ENCODE data around the gene ABCC6. TPM values are rescaled to one million over a fixed set of nuclear protein-coding genes. Genes with fewer than 3 reads are reported as not detected.
"Not testable (repeated sequence)": the region's sequence is repeated elsewhere in the genome, so short reads cannot be mapped to it uniquely, and the experiment has no call there.

ABCC6 gene
- polyA plus RNA-seq, 1 donor = 88.3 TPM

- Histone ChIP-seq H3K4me1 (ENCODE audit: control insufficient read depth, insufficient read depth, low read length) (no peaks in the 10 kb centered on the region), H3K4me3 (ENCODE audit: low read length) (no peak overlapping the region), H3K9me3 (ENCODE audit: control insufficient read depth, low read depth, low read length) (peaks cover 21% of the 10 kb centered on the region), H3K27ac (ENCODE audit: low read length) (no peak overlapping the region), H3K36me3 (ENCODE audit: control insufficient read depth, insufficient read depth, low read length) (peaks cover 92% of the 10 kb centered on the region), H3K27me3 (ENCODE audit: control insufficient read depth, insufficient read depth, low read length) (no peaks in the 10 kb centered on the region)
- no CpG with 5 or more reads among the region's 3 CpGs for WGBS (ENCODE audit: insufficient coverage, low lambda C conversion rate)
- DNase-seq = no peak
Observed at GRCh38 chr16:16162591-16162990, 60.7 kb downstream of the ABCC6 start.

GRCh38 chr16:16161840-16162239 is 61.5 kb downstream of the ABCC6 start:
- not testable (repeated sequence) for DNase-seq; H3K4me3 ChIP-seq (ENCODE audit: low read length); H3K4me1 ChIP-seq (ENCODE audit: control insufficient read depth, insufficient read depth, low read length); H3K27me3 ChIP-seq (ENCODE audit: control insufficient read depth, insufficient read depth, low read length); H3K27ac ChIP-seq (ENCODE audit: low read length)
- Histone ChIP-seq H3K9me3 (ENCODE audit: control insufficient read depth, low read depth, low read length) (peaks cover 22% of the 10 kb centered on the region), H3K36me3 (ENCODE audit: control insufficient read depth, insufficient read depth, low read length) (peaks cover 95% of the 10 kb centered on the region)
- no CpG with 5 or more reads among the region's 5 CpGs for WGBS (ENCODE audit: insufficient coverage, low lambda C conversion rate)

DNA sequence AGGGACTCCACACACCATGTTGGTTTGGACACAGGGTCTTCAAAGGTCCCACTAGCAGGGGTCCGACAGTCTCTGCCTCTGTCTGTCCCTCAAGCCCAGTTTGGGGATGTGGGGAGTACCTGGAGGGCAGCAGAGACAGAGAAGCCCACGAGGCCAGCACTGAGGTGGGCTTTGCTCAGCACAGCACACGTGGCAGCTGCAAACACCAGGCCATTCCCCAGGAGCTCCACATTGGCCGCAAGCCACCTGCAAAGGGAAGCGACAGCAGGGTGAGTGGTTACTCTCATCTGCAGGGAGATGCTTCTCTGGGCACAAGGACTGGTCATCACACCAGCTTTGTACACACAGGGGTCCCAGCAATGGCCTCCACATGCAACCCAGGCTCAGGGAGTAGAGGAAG is 62.0 kb downstream of the ABCC6 start:
- H3K36me3 ChIP-seq (ENCODE audit: control insufficient read depth, insufficient read depth, low read length) = peaks cover 96% of the 10 kb centered on the region

GRCh38 chr16:16159662-16160061 is 63.6 kb downstream of the ABCC6 start:
- no peak for DNase-seq
- Histone ChIP-seq H3K9me3 (ENCODE audit: control insufficient read depth, low read depth, low read length) (peaks cover 22% of the 10 kb centered on the region), H3K36me3 (ENCODE audit: control insufficient read depth, insufficient read depth, low read length) (peaks cover 93% of the 10 kb centered on the region), H3K4me3 (ENCODE audit: low read length) (no peak overlapping the region), H3K4me1 (ENCODE audit: control insufficient read depth, insufficient read depth, low read length) (no peaks in the 10 kb centered on the region), H3K27me3 (ENCODE audit: control insufficient read depth, insufficient read depth, low read length) (no peaks in the 10 kb centered on the region), H3K27ac (ENCODE audit: low read length) (no peak overlapping the region)
- no CpG with 5 or more reads among the region's 3 CpGs for WGBS (ENCODE audit: insufficient coverage, low lambda C conversion rate)

More for the DNA sequence above, 62.0 kb downstream of the ABCC6 start:
- Histone ChIP-seq H3K4me3 (ENCODE audit: low read length) (no peak overlapping the region), H3K4me1 (ENCODE audit: control insufficient read depth, insufficient read depth, low read length) (no peaks in the 10 kb centered on the region), H3K27me3 (ENCODE audit: control insufficient read depth, insufficient read depth, low read length) (no peaks in the 10 kb centered on the region), H3K27ac (ENCODE audit: low read length) (no peak overlapping the region), H3K9me3 (ENCODE audit: control insufficient read depth, low read depth, low read length) (peaks cover 22% of the 10 kb centered on the region)
- DNase-seq = no peak
- no CpG with 5 or more reads among the region's 5 CpGs for WGBS (ENCODE audit: insufficient coverage, low lambda C conversion rate)

GRCh38 chr16:16158741-16159374 is 64.4 kb downstream of the ABCC6 start:
- WGBS (ENCODE audit: insufficient coverage, low lambda C conversion rate) = 100% methylated on average over 1 of the region's 3 CpGs
- Histone ChIP-seq H3K4me1 (ENCODE audit: control insufficient read depth, insufficient read depth, low read length) (no peaks in the 10 kb centered on the region), H3K4me3 (ENCODE audit: low read length) (no peak overlapping the region), H3K27me3 (ENCODE audit: control insufficient read depth, insufficient read depth, low read length) (no peaks in the 10 kb centered on the region), H3K9me3 (ENCODE audit: control insufficient read depth, low read depth, low read length) (peaks cover 22% of the 10 kb centered on the region), H3K36me3 (ENCODE audit: control insufficient read depth, insufficient read depth, low read length) (peaks cover 88% of the 10 kb centered on the region), H3K27ac (ENCODE audit: low read length) (no peak overlapping the region)
- peak in 1 of 2 donors; percentile 47 for DNase-seq

GRCh38 chr16:16158082-16158658 is 65.1 kb downstream of the ABCC6 start:
- peaks cover 85% of the 10 kb centered on the region for H3K36me3 ChIP-seq (ENCODE audit: control insufficient read depth, insufficient read depth, low read length)
- no peak overlapping the region for H3K4me3 ChIP-seq (ENCODE audit: low read length)
- H3K9me3 ChIP-seq (ENCODE audit: control insufficient read depth, low read depth, low read length) = peaks cover 22% of the 10 kb centered on the region
- H3K4me1 ChIP-seq (ENCODE audit: control insufficient read depth, insufficient read depth, low read length) = no peaks in the 10 kb centered on the region
- 100% methylated on average over 3 of the region's 4 CpGs for WGBS (ENCODE audit: insufficient coverage, low lambda C conversion rate)
- H3K27me3 ChIP-seq (ENCODE audit: control insufficient read depth, insufficient read depth, low read length) = no peaks in the 10 kb centered on the region
- no peak for DNase-seq
- H3K27ac ChIP-seq (ENCODE audit: low read length) = no peak overlapping the region

GRCh38 chr16:16157166-16157565 is 66.1 kb downstream of the ABCC6 start:
- H3K36me3 ChIP-seq (ENCODE audit: control insufficient read depth, insufficient read depth, low read length) = peaks cover 82% of the 10 kb centered on the region
- DNase-seq = no peak
- no peak overlapping the region for H3K4me3 ChIP-seq (ENCODE audit: low read length)
- no peaks in the 10 kb centered on the region for H3K27me3 ChIP-seq (ENCODE audit: control insufficient read depth, insufficient read depth, low read length)
- no peaks in the 10 kb centered on the region for H3K4me1 ChIP-seq (ENCODE audit: control insufficient read depth, insufficient read depth, low read length)
- H3K9me3 ChIP-seq (ENCODE audit: control insufficient read depth, low read depth, low read length) = peaks cover 22% of the 10 kb centered on the region
- no peak overlapping the region for H3K27ac ChIP-seq (ENCODE audit: low read length)
- WGBS (ENCODE audit: insufficient coverage, low lambda C conversion rate) = 100% methylated on average over 1 of the region's 1 CpG

DNA sequence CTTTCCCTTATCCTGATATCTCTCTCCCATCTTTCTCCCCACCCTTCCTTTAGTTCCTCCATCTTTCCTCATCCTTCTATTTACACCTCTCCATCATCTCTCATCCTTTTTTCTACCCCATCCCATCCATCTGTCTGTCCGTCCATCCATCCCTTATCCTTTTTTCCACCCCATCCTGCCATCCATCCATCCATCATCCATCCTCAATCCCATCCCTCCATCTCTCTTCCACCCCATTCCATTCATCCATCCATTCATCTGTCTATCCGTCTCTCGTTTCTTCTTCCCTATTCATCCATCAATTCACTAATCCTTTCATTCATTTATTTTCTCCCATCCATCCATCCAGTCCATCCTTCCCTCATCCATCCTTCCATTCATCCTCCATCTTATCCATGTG is 68.1 kb downstream of the ABCC6 start:
- Histone ChIP-seq H3K4me3 (ENCODE audit: low read length) (no peak overlapping the region), H3K27me3 (ENCODE audit: control insufficient read depth, insufficient read depth, low read length) (no peaks in the 10 kb centered on the region), H3K36me3 (ENCODE audit: control insufficient read depth, insufficient read depth, low read length) (peaks cover 77% of the 10 kb centered on the region), H3K9me3 (ENCODE audit: control insufficient read depth, low read depth, low read length) (peaks cover 22% of the 10 kb centered on the region), H3K4me1 (ENCODE audit: control insufficient read depth, insufficient read depth, low read length) (no peaks in the 10 kb centered on the region), H3K27ac (ENCODE audit: low read length) (no peak overlapping the region)
- 97% methylated on average over 3 of the region's 3 CpGs for WGBS (ENCODE audit: insufficient coverage, low lambda C conversion rate)
- no peak for DNase-seq

- Histone ChIP-seq H3K27me3 (ENCODE audit: control insufficient read depth, insufficient read depth, low read length) (no peaks in the 10 kb centered on the region), H3K27ac (ENCODE audit: low read length) (no peak overlapping the region), H3K36me3 (ENCODE audit: control insufficient read depth, insufficient read depth, low read length) (peaks cover 77% of the 10 kb centered on the region), H3K9me3 (ENCODE audit: control insufficient read depth, low read depth, low read length) (peaks cover 16% of the 10 kb centered on the region), H3K4me3 (ENCODE audit: low read length) (no peak overlapping the region), H3K4me1 (ENCODE audit: control insufficient read depth, insufficient read depth, low read length) (no peaks in the 10 kb centered on the region)
- no peak for DNase-seq
- WGBS (ENCODE audit: insufficient coverage, low lambda C conversion rate) = 100% methylated on average over 1 of the region's 18 CpGs
Observed at GRCh38 chr16:16154281-16154951, 68.9 kb downstream of the ABCC6 start.

DNA sequence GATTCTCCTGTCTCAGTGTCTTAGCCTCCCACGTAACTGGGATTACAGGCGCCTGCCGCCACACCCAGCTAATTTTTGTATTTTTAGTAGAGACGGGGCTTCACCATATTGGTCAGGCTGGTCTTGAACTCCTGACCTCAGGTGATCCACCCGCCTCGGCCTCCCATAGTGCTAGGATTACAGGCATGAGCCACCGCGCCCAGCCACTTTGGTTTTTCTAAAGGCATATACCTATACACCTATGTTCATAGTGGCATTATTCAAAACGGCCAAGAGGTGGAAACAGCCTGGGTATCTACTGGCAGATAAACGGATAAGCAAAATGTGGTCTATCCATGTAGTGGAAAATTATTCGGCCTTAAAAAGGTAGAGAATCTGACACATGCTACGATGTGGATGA is 70.3 kb downstream of the ABCC6 start:
- H3K36me3 ChIP-seq (ENCODE audit: control insufficient read depth, insufficient read depth, low read length) = peaks cover 64% of the 10 kb centered on the region
- H3K4me3 ChIP-seq (ENCODE audit: low read length); H3K4me1 ChIP-seq (ENCODE audit: control insufficient read depth, insufficient read depth, low read length); DNase-seq; H3K9me3 ChIP-seq (ENCODE audit: control insufficient read depth, low read depth, low read length); H3K27ac ChIP-seq (ENCODE audit: low read length); H3K27me3 ChIP-seq (ENCODE audit: control insufficient read depth, insufficient read depth, low read length): not testable (repeated sequence)
- WGBS (ENCODE audit: insufficient coverage, low lambda C conversion rate) = no CpG with 5 or more reads among the region's 12 CpGs

Measured in large intestine (tissue), 3 donors.